Peyer's patch (tissue), 4 donors: Measurements from ENCODE around the gene BRI3BP. TPM values are rescaled to one million over a fixed set of nuclear protein-coding genes. Genes with fewer than 3 reads are reported as not detected.

ENCODE experiments used
- DNase-seq, 3 donors: peaks; one replicate each; pipeline ENCODE4 v3.0.0-alpha.2; 2017 to 2019
- H3K27ac ChIP-seq, 4 donors: fragments of 200-600 bp; sonication (generic); one replicate each; pipeline ENCODE4 v1.5.1; 2016 to 2019
- H3K27me3 ChIP-seq, 2 donors: fragments of 200-600 bp; sonication (generic); one replicate each; pipeline ENCODE4 v1.5.1; 2019
- H3K36me3 ChIP-seq, 3 donors: fragments of 200-600 bp; sonication (generic); one replicate each; pipeline ENCODE4 v1.5.1; 2016 to 2019
- H3K4me1 ChIP-seq, 4 donors: fragments of 200-600 bp; sonication (generic); one replicate each; pipeline ENCODE4 v1.5.1; 2016 to 2019
- H3K4me3 ChIP-seq, 4 donors: fragments of 200-600 bp; sonication (generic); 1 replicate in 3 of 4; 2 replicates in 1 of 4; pipeline ENCODE4 v1.5.1; 2016 to 2019; ENCODE audit warnings: mild to moderate bottlenecking in 1 of 4
- H3K9me3 ChIP-seq, 4 donors: fragments of 200-600 bp; sonication (generic); one replicate each; pipeline ENCODE4 v1.5.1; 2016 to 2019; ENCODE audit warnings: mild to moderate bottlenecking in 1 of 4
- CTCF ChIP-seq, 6 experiments: fragments of 450-650 bp in 4 of 6; fragments of 200-600 bp in 2 of 6; sonication (generic) in 1 of 6; IDR thresholded peaks; one replicate each; pipeline ENCODE4 v1.5.1; 2017 to 2019; ENCODE audit warnings: antibody characterized with exemption in 6 of 6, mild to moderate bottlenecking in 3 of 6, moderate library complexity in 1 of 6
- POLR2A ChIP-seq, 2 donors: fragments of 450-650 bp; IDR thresholded peaks; one replicate each; pipeline ENCODE4 v1.5.1; 2017; ENCODE audit warnings: antibody characterized with exemption in 2 of 2, mild to moderate bottlenecking in 2 of 2, moderate library complexity in 2 of 2
- total RNA-seq, 4 donors: library from RNA; depleted of rRNA; stranded (reverse); fragments of >200 nt; gene quantifications; one replicate each; pipeline ENCODE4 v1.1.0, GENCODE V29; 2016

Gene BRI3BP
- total RNA-seq, 4 donors from 2014 or later: 13.2 to 55.2 (median 41.8) TPM

- H3K4me1 ChIP-seq: no peaks in the 10 kb centered on the region
- H3K9me3 ChIP-seq: no peaks in the 10 kb centered on the region
- H3K4me3 ChIP-seq: no peak overlapping the region
- H3K27ac ChIP-seq: no peak overlapping the region
- H3K27me3 ChIP-seq: no peaks in the 10 kb centered on the region
- DNase-seq: no peak
- TF ChIP-seq POLR2A (IDR thresholded peaks at IDR 0.05) (no peak), CTCF (IDR thresholded peaks at IDR 0.05) (no peak)
- peaks cover 0 to 53% (median 0%) of the 10 kb centered on the region in 3 donors for H3K36me3 ChIP-seq
Observed at GRCh38 chr12:124949779-124950728, 43.4 kb upstream of the BRI3BP start.

GRCh38 chr12:124952295-124952694 lies 41.1 kb upstream of the BRI3BP start:
- Histone ChIP-seq H3K36me3 (peaks cover 0 to 65% (median 0%) of the 10 kb centered on the region in 3 donors), H3K9me3 (no peaks in the 10 kb centered on the region), H3K4me3 (no peak overlapping the region), H3K27me3 (no peaks in the 10 kb centered on the region), H3K27ac (no peak overlapping the region), H3K4me1 (no peaks in the 10 kb centered on the region)
- TF ChIP-seq CTCF (IDR thresholded peaks at IDR 0.05) (no peak), POLR2A (IDR thresholded peaks at IDR 0.05) (no peak)
- DNase-seq: no peak

- Histone ChIP-seq H3K36me3 (peaks cover 0 to 62% (median 0%) of the 10 kb centered on the region in 3 donors), H3K27ac (no peak overlapping the region), H3K4me3 (no peak overlapping the region), H3K27me3 (no peaks in the 10 kb centered on the region), H3K4me1 (no peaks in the 10 kb centered on the region), H3K9me3 (no peaks in the 10 kb centered on the region)
- DNase-seq: no peak
- TF ChIP-seq CTCF (IDR thresholded peaks at IDR 0.05) (no peak), POLR2A (IDR thresholded peaks at IDR 0.05) (no peak)
Observed at GRCh38 chr12:124952801-124953200, 40.6 kb upstream of the BRI3BP start.

GRCh38 chr12:124953689-124954405 lies 39.6 kb upstream of the BRI3BP start:
- no peak for DNase-seq
- no peaks in the 10 kb centered on the region for H3K4me1 ChIP-seq
- H3K4me3 ChIP-seq: no peak overlapping the region
- H3K27me3 ChIP-seq: no peaks in the 10 kb centered on the region
- H3K36me3 ChIP-seq: peaks cover 0 to 58% (median 0%) of the 10 kb centered on the region in 3 donors
- H3K9me3 ChIP-seq: no peaks in the 10 kb centered on the region
- no peak overlapping the region for H3K27ac ChIP-seq
- TF ChIP-seq CTCF (IDR thresholded peaks at IDR 0.05): no peak
- no peak for TF ChIP-seq POLR2A (IDR thresholded peaks at IDR 0.05)

- no peaks in the 10 kb centered on the region for H3K4me1 ChIP-seq
- no peak overlapping the region for H3K4me3 ChIP-seq
- H3K9me3 ChIP-seq: no peaks in the 10 kb centered on the region
- no peak overlapping the region for H3K27ac ChIP-seq
- H3K36me3 ChIP-seq: peaks cover 0 to 61% (median 0%) of the 10 kb centered on the region in 3 donors
- no peak for TF ChIP-seq POLR2A (IDR thresholded peaks at IDR 0.05)
- no peak for TF ChIP-seq CTCF (IDR thresholded peaks at IDR 0.05)
- no peaks in the 10 kb centered on the region for H3K27me3 ChIP-seq
- no peak for DNase-seq
Observed at GRCh38 chr12:124954771-124955170, 38.7 kb upstream of the BRI3BP start.
